SK-N-SH treated with all-trans-retinoic acid at 6 μM for 48 hours (cell line): Measurements from ENCODE around the gene DCAF5.

ENCODE experiments used
- ATAC-seq: fragments of 200-7000 bp; cut with Tn5 transposase; 3 replicates; pipeline ENCODE4 v1.9.1; 2020; ENCODE audit warnings: mild to moderate bottlenecking, moderate library complexity
- ARNTL ChIP-seq: fragments of 450-650 bp; formaldehyde crosslinking; IDR thresholded peaks from 2 replicates; pipeline ENCODE4 v1.5.0; 2020; ENCODE audit warnings: low read depth, mild to moderate bottlenecking, moderate library complexity, borderline replicate concordance
- BACH2 ChIP-seq: fragments of 250-450 bp; sonication (Bioruptor Pico); IDR thresholded peaks from 2 replicates; pipeline ENCODE4 v1.9.0; 2021; ENCODE audit warnings: mild to moderate bottlenecking, borderline replicate concordance
- CSDC2 ChIP-seq: fragments of 250-450 bp; sonication (Bioruptor Pico); IDR thresholded peaks from 2 replicates; pipeline ENCODE4 v1.5.0; 2020; ENCODE audit warnings: mild to moderate bottlenecking, moderate library complexity
- ESRRG ChIP-seq: fragments of 250-450 bp; sonication (Bioruptor Pico); IDR thresholded peaks from 2 replicates; pipeline ENCODE4 v1.6.1; 2021; ENCODE audit warnings: mild to moderate bottlenecking
- GLIS3 ChIP-seq: fragments of 250-450 bp; sonication (Bioruptor Pico); IDR thresholded peaks from 2 replicates; pipeline ENCODE4 v1.5.0; 2020; ENCODE audit warnings: mild to moderate bottlenecking, moderate library complexity
- ISL1 ChIP-seq: fragments of 250-450 bp; sonication (Bioruptor Pico); IDR thresholded peaks from 2 replicates; pipeline ENCODE4 v2.1.2; 2022; ENCODE audit warnings: mild to moderate bottlenecking, moderate library complexity
- OSR1 ChIP-seq: fragments of 250-450 bp; sonication (Bioruptor Pico); IDR thresholded peaks from 2 replicates; pipeline ENCODE4 v1.8.0; 2022; ENCODE audit warnings: moderate library complexity, mild to moderate bottlenecking, inconsistent platforms
- RARB ChIP-seq: fragments of 250-450 bp; sonication (Bioruptor Pico); IDR thresholded peaks from 2 replicates; pipeline ENCODE4 v1.8.0; 2021; ENCODE audit warnings: mild to moderate bottlenecking, moderate library complexity
- SNAI2 ChIP-seq: fragments of 250-450 bp; sonication (Bioruptor Pico); IDR thresholded peaks from 2 replicates; pipeline ENCODE4 v1.5.0; 2020; ENCODE audit warnings: mild to moderate bottlenecking, moderate library complexity
- TCF4 ChIP-seq: fragments of 250-450 bp; sonication (Bioruptor Pico); IDR thresholded peaks from 2 replicates; pipeline ENCODE4 v1.8.0; 2021; ENCODE audit warnings: mild to moderate bottlenecking, moderate library complexity, borderline replicate concordance
- TOX ChIP-seq: fragments of 250-450 bp; sonication (Bioruptor Pico); IDR thresholded peaks from 2 replicates; pipeline ENCODE4 v1.8.0; 2021; ENCODE audit warnings: mild to moderate bottlenecking, moderate library complexity, borderline replicate concordance
- ZC3H10 ChIP-seq: fragments of 250-450 bp; sonication (Bioruptor Pico); IDR thresholded peaks from 2 replicates; pipeline ENCODE4 v1.5.1; 2021; ENCODE audit warnings: mild to moderate bottlenecking, moderate library complexity
- ZFP3 ChIP-seq: fragments of 250-450 bp; sonication (Bioruptor Pico); IDR thresholded peaks from 2 replicates; pipeline ENCODE4 v1.5.0; 2020; ENCODE audit warnings: mild to moderate bottlenecking, moderate library complexity
- ZFP30 ChIP-seq: fragments of 450-650 bp; formaldehyde crosslinking; IDR thresholded peaks from 2 replicates; pipeline ENCODE4 v1.5.0; 2022; ENCODE audit warnings: mild to moderate bottlenecking, moderate library complexity
- ZNF565 ChIP-seq: fragments of 450-650 bp; formaldehyde crosslinking; conservative IDR thresholded peaks from 2 replicates; pipeline ENCODE4 v1.5.0; 2020; ENCODE audit warnings: low read depth, mild to moderate bottlenecking, moderate library complexity
- ZNF70 ChIP-seq: fragments of 450-650 bp; formaldehyde crosslinking; IDR thresholded peaks from 2 replicates; pipeline ENCODE4 v1.5.0; 2020; ENCODE audit warnings: mild to moderate bottlenecking, moderate library complexity
- ZNF8 ChIP-seq: fragments of 450-650 bp; formaldehyde crosslinking; IDR thresholded peaks from 2 replicates; pipeline ENCODE4 v1.5.0; 2020; ENCODE audit warnings: mild to moderate bottlenecking, moderate library complexity
- TF ChIP-seq, protein P1 (sequence below): fragments of 250-450 bp; sonication (Bioruptor Pico); IDR thresholded peaks from 2 replicates; pipeline ENCODE4 v1.8.0; 2021; ENCODE audit warnings: low read depth, mild to moderate bottlenecking, moderate library complexity, borderline replicate concordance
- TF ChIP-seq, protein P2 (sequence below): fragments of 250-450 bp; sonication (Bioruptor Pico); IDR thresholded peaks from 2 replicates; pipeline ENCODE4 v1.5.1; 2020; ENCODE audit warnings: low read depth, mild to moderate bottlenecking, moderate library complexity
- TF ChIP-seq, protein P3 (sequence below): fragments of 250-450 bp; sonication (Bioruptor Pico); IDR thresholded peaks from 2 replicates; pipeline ENCODE4 v1.8.0; 2020; ENCODE audit warnings: mild to moderate bottlenecking, moderate library complexity, borderline replicate concordance
- TF ChIP-seq, protein P4 (sequence below): fragments of 250-450 bp; sonication (Bioruptor Pico); IDR thresholded peaks from 2 replicates; pipeline ENCODE4 v1.5.0; 2020; ENCODE audit warnings: mild to moderate bottlenecking, moderate library complexity
- TF ChIP-seq, protein P5 (sequence below): fragments of 250-450 bp; sonication (Bioruptor Pico); IDR thresholded peaks from 2 replicates; pipeline ENCODE4 v1.5.1; 2021; ENCODE audit warnings: mild to moderate bottlenecking, moderate library complexity

The DCAF5 gene

DNA sequence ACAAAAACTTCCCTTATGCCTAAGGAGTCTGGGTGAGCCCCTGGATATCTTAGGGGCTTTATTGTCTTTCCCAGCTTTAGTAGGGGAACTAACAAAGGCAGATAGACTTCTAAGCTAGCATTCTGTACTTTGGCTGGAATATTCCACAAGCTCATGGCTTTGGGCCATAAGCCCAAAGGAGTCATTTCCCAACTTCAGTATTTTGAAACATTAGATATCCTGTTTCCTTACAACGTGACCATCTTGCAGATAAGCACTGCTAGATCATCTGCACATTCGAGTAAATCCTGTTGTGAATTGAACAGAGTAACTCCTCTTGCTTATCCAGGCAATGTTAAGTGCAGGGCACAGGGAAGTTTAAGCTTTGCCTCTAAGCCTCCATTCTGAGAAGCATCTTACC, 103.2 kb downstream of the DCAF5 start:
- no peak; the same call in 2 of the 3 replicates for ATAC-seq
- no peak for TF ChIP-seq ZNF565
- TF ChIP-seq ZNF70 = no peak
- no peak for TF ChIP-seq TCF4 (CRISPR knock-in tag)
- no peak for TF ChIP-seq OSR1 (CRISPR knock-in tag)
- TF ChIP-seq, protein P1, sequence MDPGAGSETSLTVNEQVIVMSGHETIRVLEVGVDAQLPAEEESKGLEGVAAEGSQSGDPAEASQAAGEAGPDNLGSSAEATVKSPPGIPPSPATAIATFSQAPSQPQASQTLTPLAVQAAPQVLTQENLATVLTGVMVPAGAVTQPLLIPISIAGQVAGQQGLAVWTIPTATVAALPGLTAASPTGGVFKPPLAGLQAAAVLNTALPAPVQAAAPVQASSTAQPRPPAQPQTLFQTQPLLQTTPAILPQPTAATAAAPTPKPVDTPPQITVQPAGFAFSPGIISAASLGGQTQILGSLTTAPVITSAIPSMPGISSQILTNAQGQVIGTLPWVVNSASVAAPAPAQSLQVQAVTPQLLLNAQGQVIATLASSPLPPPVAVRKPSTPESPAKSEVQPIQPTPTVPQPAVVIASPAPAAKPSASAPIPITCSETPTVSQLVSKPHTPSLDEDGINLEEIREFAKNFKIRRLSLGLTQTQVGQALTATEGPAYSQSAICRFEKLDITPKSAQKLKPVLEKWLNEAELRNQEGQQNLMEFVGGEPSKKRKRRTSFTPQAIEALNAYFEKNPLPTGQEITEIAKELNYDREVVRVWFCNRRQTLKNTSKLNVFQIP (CRISPR knock-in tag) = no peak
- TF ChIP-seq, protein P2, sequence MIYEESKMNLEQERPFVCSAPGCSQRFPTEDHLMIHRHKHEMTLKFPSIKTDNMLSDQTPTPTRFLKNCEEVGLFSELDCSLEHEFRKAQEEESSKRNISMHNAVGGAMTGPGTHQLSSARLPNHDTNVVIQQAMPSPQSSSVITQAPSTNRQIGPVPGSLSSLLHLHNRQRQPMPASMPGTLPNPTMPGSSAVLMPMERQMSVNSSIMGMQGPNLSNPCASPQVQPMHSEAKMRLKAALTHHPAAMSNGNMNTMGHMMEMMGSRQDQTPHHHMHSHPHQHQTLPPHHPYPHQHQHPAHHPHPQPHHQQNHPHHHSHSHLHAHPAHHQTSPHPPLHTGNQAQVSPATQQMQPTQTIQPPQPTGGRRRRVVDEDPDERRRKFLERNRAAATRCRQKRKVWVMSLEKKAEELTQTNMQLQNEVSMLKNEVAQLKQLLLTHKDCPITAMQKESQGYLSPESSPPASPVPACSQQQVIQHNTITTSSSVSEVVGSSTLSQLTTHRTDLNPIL (CRISPR knock-in tag) = no peak
- no peak for TF ChIP-seq GLIS3 (CRISPR knock-in tag)
- TF ChIP-seq ZFP30 (CRISPR knock-in tag) = no peak
- no peak for TF ChIP-seq ZC3H10 (CRISPR knock-in tag)
- TF ChIP-seq, protein P3, sequence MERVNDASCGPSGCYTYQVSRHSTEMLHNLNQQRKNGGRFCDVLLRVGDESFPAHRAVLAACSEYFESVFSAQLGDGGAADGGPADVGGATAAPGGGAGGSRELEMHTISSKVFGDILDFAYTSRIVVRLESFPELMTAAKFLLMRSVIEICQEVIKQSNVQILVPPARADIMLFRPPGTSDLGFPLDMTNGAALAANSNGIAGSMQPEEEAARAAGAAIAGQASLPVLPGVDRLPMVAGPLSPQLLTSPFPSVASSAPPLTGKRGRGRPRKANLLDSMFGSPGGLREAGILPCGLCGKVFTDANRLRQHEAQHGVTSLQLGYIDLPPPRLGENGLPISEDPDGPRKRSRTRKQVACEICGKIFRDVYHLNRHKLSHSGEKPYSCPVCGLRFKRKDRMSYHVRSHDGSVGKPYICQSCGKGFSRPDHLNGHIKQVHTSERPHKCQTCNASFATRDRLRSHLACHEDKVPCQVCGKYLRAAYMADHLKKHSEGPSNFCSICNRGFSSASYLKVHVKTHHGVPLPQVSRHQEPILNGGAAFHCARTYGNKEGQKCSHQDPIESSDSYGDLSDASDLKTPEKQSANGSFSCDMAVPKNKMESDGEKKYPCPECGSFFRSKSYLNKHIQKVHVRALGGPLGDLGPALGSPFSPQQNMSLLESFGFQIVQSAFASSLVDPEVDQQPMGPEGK (CRISPR knock-in tag) = no peak
- no peak for TF ChIP-seq TOX (CRISPR knock-in tag)
- TF ChIP-seq ISL1 (CRISPR knock-in tag) = no peak
- TF ChIP-seq SNAI2 (CRISPR knock-in tag) = no peak
- no peak for TF ChIP-seq CSDC2 (CRISPR knock-in tag)
- no peak for TF ChIP-seq ZNF8 (CRISPR knock-in tag)
- TF ChIP-seq, protein P4, sequence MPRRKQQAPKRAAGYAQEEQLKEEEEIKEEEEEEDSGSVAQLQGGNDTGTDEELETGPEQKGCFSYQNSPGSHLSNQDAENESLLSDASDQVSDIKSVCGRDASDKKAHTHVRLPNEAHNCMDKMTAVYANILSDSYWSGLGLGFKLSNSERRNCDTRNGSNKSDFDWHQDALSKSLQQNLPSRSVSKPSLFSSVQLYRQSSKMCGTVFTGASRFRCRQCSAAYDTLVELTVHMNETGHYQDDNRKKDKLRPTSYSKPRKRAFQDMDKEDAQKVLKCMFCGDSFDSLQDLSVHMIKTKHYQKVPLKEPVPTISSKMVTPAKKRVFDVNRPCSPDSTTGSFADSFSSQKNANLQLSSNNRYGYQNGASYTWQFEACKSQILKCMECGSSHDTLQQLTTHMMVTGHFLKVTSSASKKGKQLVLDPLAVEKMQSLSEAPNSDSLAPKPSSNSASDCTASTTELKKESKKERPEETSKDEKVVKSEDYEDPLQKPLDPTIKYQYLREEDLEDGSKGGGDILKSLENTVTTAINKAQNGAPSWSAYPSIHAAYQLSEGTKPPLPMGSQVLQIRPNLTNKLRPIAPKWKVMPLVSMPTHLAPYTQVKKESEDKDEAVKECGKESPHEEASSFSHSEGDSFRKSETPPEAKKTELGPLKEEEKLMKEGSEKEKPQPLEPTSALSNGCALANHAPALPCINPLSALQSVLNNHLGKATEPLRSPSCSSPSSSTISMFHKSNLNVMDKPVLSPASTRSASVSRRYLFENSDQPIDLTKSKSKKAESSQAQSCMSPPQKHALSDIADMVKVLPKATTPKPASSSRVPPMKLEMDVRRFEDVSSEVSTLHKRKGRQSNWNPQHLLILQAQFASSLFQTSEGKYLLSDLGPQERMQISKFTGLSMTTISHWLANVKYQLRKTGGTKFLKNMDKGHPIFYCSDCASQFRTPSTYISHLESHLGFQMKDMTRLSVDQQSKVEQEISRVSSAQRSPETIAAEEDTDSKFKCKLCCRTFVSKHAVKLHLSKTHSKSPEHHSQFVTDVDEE (CRISPR knock-in tag) = no peak
- TF ChIP-seq, protein P5, sequence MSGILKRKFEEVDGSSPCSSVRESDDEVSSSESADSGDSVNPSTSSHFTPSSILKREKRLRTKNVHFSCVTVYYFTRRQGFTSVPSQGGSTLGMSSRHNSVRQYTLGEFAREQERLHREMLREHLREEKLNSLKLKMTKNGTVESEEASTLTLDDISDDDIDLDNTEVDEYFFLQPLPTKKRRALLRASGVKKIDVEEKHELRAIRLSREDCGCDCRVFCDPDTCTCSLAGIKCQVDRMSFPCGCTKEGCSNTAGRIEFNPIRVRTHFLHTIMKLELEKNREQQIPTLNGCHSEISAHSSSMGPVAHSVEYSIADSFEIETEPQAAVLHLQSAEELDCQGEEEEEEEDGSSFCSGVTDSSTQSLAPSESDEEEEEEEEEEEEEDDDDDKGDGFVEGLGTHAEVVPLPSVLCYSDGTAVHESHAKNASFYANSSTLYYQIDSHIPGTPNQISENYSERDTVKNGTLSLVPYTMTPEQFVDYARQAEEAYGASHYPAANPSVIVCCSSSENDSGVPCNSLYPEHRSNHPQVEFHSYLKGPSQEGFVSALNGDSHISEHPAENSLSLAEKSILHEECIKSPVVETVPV (CRISPR knock-in tag) = no peak
- no peak for TF ChIP-seq ARNTL (CRISPR knock-in tag)
- no peak for TF ChIP-seq ZFP3 (CRISPR knock-in tag)
- TF ChIP-seq BACH2 (CRISPR knock-in tag) = no peak

DNA sequence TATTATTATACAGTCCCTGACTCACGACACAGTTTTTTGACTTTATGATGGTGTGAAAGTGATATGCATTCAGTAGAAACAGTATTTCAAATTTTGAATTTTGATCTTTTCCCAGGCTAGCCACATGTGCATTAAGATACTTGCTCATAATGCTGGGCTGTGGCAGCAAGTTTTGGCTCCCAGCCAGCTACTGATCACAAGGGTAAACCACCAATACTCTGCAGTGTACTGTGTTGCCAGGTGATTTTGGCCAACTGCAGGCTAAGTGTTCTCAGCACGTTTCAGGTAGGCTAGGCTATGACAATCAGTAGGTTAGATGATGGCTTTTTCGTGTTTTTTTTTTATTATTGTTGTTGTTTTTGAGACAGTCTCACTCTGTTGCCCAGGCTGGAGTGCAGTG, 104.5 kb downstream of the DCAF5 start:
- ATAC-seq = 0 out of 3 replicates have a peak, but pooled peaks have one; percentile 14
- no peak for TF ChIP-seq ESRRG (CRISPR knock-in tag)
- TF ChIP-seq ZFP3 (CRISPR knock-in tag) = no peak
- no peak for TF ChIP-seq SNAI2 (CRISPR knock-in tag)
- no peak for TF ChIP-seq RARB (CRISPR knock-in tag)
- TF ChIP-seq, protein P3 (CRISPR knock-in tag) = no peak
- TF ChIP-seq, protein P4 (CRISPR knock-in tag) = no peak
- TF ChIP-seq TCF4 (CRISPR knock-in tag) = no peak
- TF ChIP-seq, protein P2 (CRISPR knock-in tag) = no peak
- no peak for TF ChIP-seq CSDC2 (CRISPR knock-in tag)
- no peak for TF ChIP-seq ZC3H10 (CRISPR knock-in tag)
- TF ChIP-seq OSR1 (CRISPR knock-in tag) = no peak
- TF ChIP-seq, protein P1 (CRISPR knock-in tag) = no peak
- TF ChIP-seq TOX (CRISPR knock-in tag) = no peak
